Liver (tissue), 9 donors: Measurements from ENCODE around the gene LAMP1. TPM values are rescaled to one million over a fixed set of nuclear protein-coding genes. Genes with fewer than 3 reads are reported as not detected.

ENCODE experiments used
- DNase-seq: peaks from one replicate; pipeline ENCODE4 v3.0.0-alpha.2; 2017; ENCODE audit warnings: low spot score
- H3K27ac ChIP-seq, 2 donors: one replicate each; pipeline ENCODE4 v1.7.0; 2013; ENCODE audit warnings: inconsistent platforms in 2 of 2, low read length in 2 of 2, control low read depth in 1 of 2, low read depth in 1 of 2, mild to moderate bottlenecking in 1 of 2
- H3K27me3 ChIP-seq, 4 donors: one replicate each; pipeline versions ENCODE4 v1.6.1 to v1.7.0; 2013; ENCODE audit warnings: low read length in 3 of 4, inconsistent platforms in 1 of 4, mild to moderate bottlenecking in 1 of 4, moderate library complexity in 1 of 4; ENCODE audit not compliant: control insufficient read depth in 4 of 4, insufficient read depth in 4 of 4
- H3K36me3 ChIP-seq, 4 donors: one replicate each; pipeline versions ENCODE4 v1.6.1 to v1.7.0; 2013; ENCODE audit warnings: low read length in 3 of 4, mild to moderate bottlenecking in 3 of 4, low read depth in 1 of 4, moderate library complexity in 1 of 4; ENCODE audit not compliant: control insufficient read depth in 4 of 4, insufficient read depth in 3 of 4
- H3K4me1 ChIP-seq, 4 donors: one replicate each; pipeline versions ENCODE4 v1.6.1 to v1.7.0; 2013; ENCODE audit warnings: low read length in 3 of 4, mild to moderate bottlenecking in 3 of 4, moderate library complexity in 1 of 4; ENCODE audit not compliant: control insufficient read depth in 4 of 4, insufficient read depth in 4 of 4
- H3K4me3 ChIP-seq, 3 donors: one replicate each; pipeline versions ENCODE4 v1.6.1 to v1.7.0; 2013; ENCODE audit warnings: low read length in 3 of 3, control low read depth in 1 of 3, low read depth in 1 of 3, mild to moderate bottlenecking in 1 of 3
- H3K9ac ChIP-seq, 2 donors: one replicate each; pipeline ENCODE4 v1.7.0; 2013; ENCODE audit warnings: low read length in 2 of 2, mild to moderate bottlenecking in 2 of 2, moderate library complexity in 2 of 2, control low read depth in 1 of 2, low read depth in 1 of 2
- H3K9me3 ChIP-seq, 4 donors: one replicate each; pipeline versions ENCODE4 v1.6.1 to v1.7.0; 2013; ENCODE audit warnings: low read length in 3 of 4; ENCODE audit not compliant: control insufficient read depth in 4 of 4
- CTCF ChIP-seq: fragments of 150-350 bp; IDR thresholded peaks from 2 replicates; pipeline ENCODE4 v1.5.1; 2017; ENCODE audit warnings: improper control_type of control experiment, low read depth, low read length; ENCODE audit not compliant: missing input control
- EGR1 ChIP-seq, 2 donors: IDR thresholded peaks; 2 replicates each; pipeline ENCODE4 v1.6.1; 2016 to 2018; ENCODE audit warnings: antibody characterized with exemption in 2 of 2, low read depth in 2 of 2
- FOXA1 ChIP-seq: IDR thresholded peaks from 2 replicates; pipeline ENCODE4 v1.6.1; 2016; ENCODE audit warnings: antibody characterized with exemption
- FOXA2 ChIP-seq: IDR thresholded peaks from 2 replicates; pipeline ENCODE4 v1.6.1; 2016; ENCODE audit warnings: antibody characterized with exemption
- GABPA ChIP-seq, 2 donors: IDR thresholded peaks in 1 of 2; conservative IDR thresholded peaks in 1 of 2; 2 replicates each; pipeline ENCODE4 v1.6.1; 2016; ENCODE audit warnings: antibody characterized with exemption in 2 of 2, mild to moderate bottlenecking in 1 of 2, moderate library complexity in 1 of 2
- HNF4A ChIP-seq, 2 donors: conservative IDR thresholded peaks; 2 replicates each; pipeline ENCODE4 v1.6.1; 2016; ENCODE audit warnings: antibody characterized with exemption in 2 of 2, mild to moderate bottlenecking in 2 of 2
- HNF4G ChIP-seq: IDR thresholded peaks from 2 replicates; pipeline ENCODE4 v1.6.1; 2016; ENCODE audit warnings: antibody characterized with exemption
- JUND ChIP-seq, 2 donors: IDR thresholded peaks; 2 replicates each; pipeline ENCODE4 v1.6.1; 2016; ENCODE audit warnings: antibody characterized with exemption in 2 of 2
- MAX ChIP-seq: IDR thresholded peaks from 2 replicates; pipeline ENCODE4 v1.6.1; 2016; ENCODE audit warnings: antibody characterized with exemption
- NR2F2 ChIP-seq: IDR thresholded peaks from 2 replicates; pipeline ENCODE4 v1.6.1; 2016; ENCODE audit warnings: antibody characterized with exemption
- RAD21 ChIP-seq, 2 donors: IDR thresholded peaks; 2 replicates each; pipeline ENCODE4 v1.6.1; 2016; ENCODE audit warnings: antibody characterized with exemption in 2 of 2, mild to moderate bottlenecking in 2 of 2
- REST ChIP-seq: IDR thresholded peaks from 2 replicates; pipeline ENCODE4 v1.6.1; 2016; ENCODE audit warnings: antibody characterized with exemption, mild to moderate bottlenecking
- RXRA ChIP-seq, 2 donors: IDR thresholded peaks; 2 replicates each; pipeline ENCODE4 v1.6.1; 2017 to 2018; ENCODE audit warnings: antibody characterized with exemption in 2 of 2, mild to moderate bottlenecking in 1 of 2
- SP1 ChIP-seq: IDR thresholded peaks from 2 replicates; pipeline ENCODE4 v1.6.1; 2018; ENCODE audit warnings: antibody characterized with exemption, mild to moderate bottlenecking
- TAF1 ChIP-seq: conservative IDR thresholded peaks from 2 replicates; pipeline ENCODE4 v1.6.1; 2016; ENCODE audit warnings: antibody characterized with exemption, mild to moderate bottlenecking
- YY1 ChIP-seq: IDR thresholded peaks from 2 replicates; pipeline ENCODE4 v1.6.1; 2016; ENCODE audit warnings: antibody characterized with exemption, mild to moderate bottlenecking
- ZBTB33 ChIP-seq: IDR thresholded peaks from 2 replicates; pipeline ENCODE4 v1.6.1; 2016; ENCODE audit warnings: antibody characterized with exemption
- WGBS: extraction: QIAGEN DNeasy Blood & Tissue Kit; methylation state at CpG from one replicate; pipeline ENCODE4 v1.1.7; 2013; 5-methylcytosine and 5-hydroxymethylcytosine counted together
- polyA plus RNA-seq, 2 donors: library from polyadenylated mRNA; stranded (reverse) in 1 of 2; unstranded in 1 of 2; fragments of 200-250 nt in 1 of 2; fragments of >200 nt in 1 of 2; fragmentation: Nextera tagmentation in 1 of 2; extraction: Ambion mirVana in 1 of 2; gene quantifications; one replicate each; pipeline versions ENCODE4 v1.2.1 to v1.2.3, GENCODE V29; 2013 to 2015
- total RNA-seq, 2 donors: library from RNA; depleted of rRNA; stranded (reverse); fragments of >200 nt; gene quantifications; one replicate each; pipeline ENCODE4 v1.2.3, GENCODE V29; 2014
- TF ChIP-seq, protein P1 (sequence below): IDR thresholded peaks from 2 replicates; pipeline ENCODE4 v1.6.1; 2016; ENCODE audit warnings: antibody characterized with exemption
- donor health status: healthy.
- donor health status: healthy.
- donor health status: healthy.
- donor health status: healthy.
- donor health status: healthy.

Gene LAMP1
- total and polyA plus RNA-seq, 4 donors: 24.4 to 160 (median 62.9) TPM

DNA sequence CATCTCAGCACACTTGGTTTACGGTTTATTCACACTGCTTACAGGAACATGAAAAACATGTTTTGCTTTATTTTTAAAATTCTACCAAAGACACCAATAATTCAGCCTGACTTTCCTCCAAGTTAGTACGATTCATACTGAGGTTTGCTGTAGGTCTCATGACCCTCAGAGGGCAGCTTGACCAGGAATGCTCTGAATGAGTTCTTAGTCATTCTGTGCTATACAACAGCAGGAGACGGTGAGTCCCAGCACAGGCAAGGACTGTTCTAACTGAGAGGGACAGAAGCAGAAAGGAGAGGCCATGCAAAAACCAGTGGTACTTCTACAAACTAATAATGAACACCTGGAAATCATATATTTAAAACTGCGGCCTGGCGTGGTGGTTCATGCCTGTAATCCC is 60.5 kb downstream of the LAMP1 start:
- 97% methylated on average over 5 of the region's 5 CpGs for WGBS

GRCh38 chr13:113358653-113359190 is 61.7 kb downstream of the LAMP1 start:
- no peak overlapping the region for H3K27ac ChIP-seq
- H3K9ac ChIP-seq: no peak overlapping the region
- TF ChIP-seq CTCF (no peak), TAF1 (no peak), HNF4G (no peak), RAD21 (IDR thresholded peaks at IDR 0.05) (no peak), EGR1 (IDR thresholded peaks at IDR 0.05; ENCODE audit: low read depth in 2 of 2) (no peak), HNF4A (conservative IDR thresholded peaks at IDR 0.05) (no peak), ZBTB33 (no peak), RXRA (IDR thresholded peaks at IDR 0.05) (no peak), REST (no peak), MAX (no peak), NR2F2 (no peak), YY1 (no peak), SP1 (no peak), FOXA1 (no peak), FOXA2 (no peak)
- TF ChIP-seq, protein P1, sequence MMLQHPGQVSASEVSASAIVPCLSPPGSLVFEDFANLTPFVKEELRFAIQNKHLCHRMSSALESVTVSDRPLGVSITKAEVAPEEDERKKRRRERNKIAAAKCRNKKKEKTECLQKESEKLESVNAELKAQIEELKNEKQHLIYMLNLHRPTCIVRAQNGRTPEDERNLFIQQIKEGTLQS: no peak
- H3K4me3 ChIP-seq: no peak overlapping the region
- no peaks in the 10 kb centered on the region for H3K27me3 ChIP-seq
- WGBS: 58% methylated on average over 6 of the region's 6 CpGs
- no peaks in the 10 kb centered on the region for H3K9me3 ChIP-seq
- peaks cover 1 to 9% (median 5%) of the 10 kb centered on the region in 4 donors for H3K36me3 ChIP-seq
- no peak for DNase-seq
- peaks cover 0 to 22% (median 19%) of the 10 kb centered on the region in 4 donors for H3K4me1 ChIP-seq

More for the DNA sequence above, 60.5 kb downstream of the LAMP1 start:
- Histone ChIP-seq H3K4me1 (peaks cover 0 to 16% (median 14%) of the 10 kb centered on the region in 4 donors), H3K27me3 (no peaks in the 10 kb centered on the region), H3K9ac (no peak overlapping the region), H3K4me3 (no peak overlapping the region), H3K27ac (no peak overlapping the region), H3K9me3 (no peaks in the 10 kb centered on the region), H3K36me3 (peaks cover 4 to 14% (median 5%) of the 10 kb centered on the region in 4 donors)
- DNase-seq: no peak
- TF ChIP-seq GABPA (IDR thresholded peaks at IDR 0.05 in 1 of 2, conservative IDR thresholded peaks at IDR 0.05 in 1 of 2) (no peak), MAX (no peak), FOXA1 (no peak), YY1 (no peak), FOXA2 (no peak), JUND (IDR thresholded peaks at IDR 0.05) (no peak), CTCF (no peak), RAD21 (IDR thresholded peaks at IDR 0.05) (no peak), TAF1 (no peak), HNF4A (conservative IDR thresholded peaks at IDR 0.05) (no peak)
